ENCODE data around the gene GALNT9. TPM values are rescaled to one million over a fixed set of nuclear protein-coding genes. Genes with fewer than 3 reads are reported as not detected.

GALNT9 gene
- polyA plus RNA-seq, 1 donor from 2014 or later: 13.5 TPM

- H3K4me3 ChIP-seq (ENCODE audit: low read length): no peak overlapping the region
- no peak overlapping the region for H3K4me2 ChIP-seq (ENCODE audit: low read length)
- H3K9ac ChIP-seq (ENCODE audit: low read length): no peak overlapping the region
- H3F3A ChIP-seq (ENCODE audit: insufficient read depth, low read length, poor library complexity, severe bottlenecking): no peaks in the 10 kb centered on the region
- H3K79me2 ChIP-seq (replicated peaks; ENCODE audit: insufficient read depth, low read length): no peaks in the 10 kb centered on the region
- H3K27me3 ChIP-seq (ENCODE audit: insufficient read depth, low read depth, low read length): no peaks in the 10 kb centered on the region
- H3K9me3 ChIP-seq (ENCODE audit: low read length): no peaks in the 10 kb centered on the region
- no peaks in the 10 kb centered on the region for H4K20me1 ChIP-seq (ENCODE audit: insufficient read depth)
- H3K27ac ChIP-seq (ENCODE audit: low read length): no peak overlapping the region
- no peaks in the 10 kb centered on the region for H3K36me3 ChIP-seq (ENCODE audit: insufficient read depth, low read length)
- TF ChIP-seq EZH2 (IDR thresholded peaks at IDR 0.05; ENCODE audit: borderline replicate concordance, insufficient read depth, low read length, poor library complexity, severe bottlenecking) (no peak), RAD21 (conservative IDR thresholded peaks at IDR 0.05) (no peak), POLR2AphosphoS5 (IDR thresholded peaks at IDR 0.05) (no peak), MXI1 (conservative IDR thresholded peaks at IDR 0.05; ENCODE audit: poor library complexity, severe bottlenecking) (no peak), SMC3 (conservative IDR thresholded peaks at IDR 0.05; ENCODE audit: poor library complexity) (no peak)
- H3K9me2 ChIP-seq (ENCODE audit: insufficient read depth, low read length): no peaks in the 10 kb centered on the region
- no peak overlapping the region for H2AFZ ChIP-seq (ENCODE audit: low read depth, low read length)
Measured at GRCh38 chr12:132270969-132271754, 58.2 kb downstream of the GALNT9 start.

- H3K27ac ChIP-seq (ENCODE audit: low read length): no peak overlapping the region
- no peak overlapping the region for H3K4me2 ChIP-seq (ENCODE audit: low read length)
- TF ChIP-seq, protein P1, sequence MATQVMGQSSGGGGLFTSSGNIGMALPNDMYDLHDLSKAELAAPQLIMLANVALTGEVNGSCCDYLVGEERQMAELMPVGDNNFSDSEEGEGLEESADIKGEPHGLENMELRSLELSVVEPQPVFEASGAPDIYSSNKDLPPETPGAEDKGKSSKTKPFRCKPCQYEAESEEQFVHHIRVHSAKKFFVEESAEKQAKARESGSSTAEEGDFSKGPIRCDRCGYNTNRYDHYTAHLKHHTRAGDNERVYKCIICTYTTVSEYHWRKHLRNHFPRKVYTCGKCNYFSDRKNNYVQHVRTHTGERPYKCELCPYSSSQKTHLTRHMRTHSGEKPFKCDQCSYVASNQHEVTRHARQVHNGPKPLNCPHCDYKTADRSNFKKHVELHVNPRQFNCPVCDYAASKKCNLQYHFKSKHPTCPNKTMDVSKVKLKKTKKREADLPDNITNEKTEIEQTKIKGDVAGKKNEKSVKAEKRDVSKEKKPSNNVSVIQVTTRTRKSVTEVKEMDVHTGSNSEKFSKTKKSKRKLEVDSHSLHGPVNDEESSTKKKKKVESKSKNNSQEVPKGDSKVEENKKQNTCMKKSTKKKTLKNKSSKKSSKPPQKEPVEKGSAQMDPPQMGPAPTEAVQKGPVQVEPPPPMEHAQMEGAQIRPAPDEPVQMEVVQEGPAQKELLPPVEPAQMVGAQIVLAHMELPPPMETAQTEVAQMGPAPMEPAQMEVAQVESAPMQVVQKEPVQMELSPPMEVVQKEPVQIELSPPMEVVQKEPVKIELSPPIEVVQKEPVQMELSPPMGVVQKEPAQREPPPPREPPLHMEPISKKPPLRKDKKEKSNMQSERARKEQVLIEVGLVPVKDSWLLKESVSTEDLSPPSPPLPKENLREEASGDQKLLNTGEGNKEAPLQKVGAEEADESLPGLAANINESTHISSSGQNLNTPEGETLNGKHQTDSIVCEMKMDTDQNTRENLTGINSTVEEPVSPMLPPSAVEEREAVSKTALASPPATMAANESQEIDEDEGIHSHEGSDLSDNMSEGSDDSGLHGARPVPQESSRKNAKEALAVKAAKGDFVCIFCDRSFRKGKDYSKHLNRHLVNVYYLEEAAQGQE (IDR thresholded peaks at IDR 0.05; ENCODE audit: borderline replicate concordance): no peak
- no peak for TF ChIP-seq POLR2AphosphoS5 (IDR thresholded peaks at IDR 0.05)
- TF ChIP-seq RAD21 (conservative IDR thresholded peaks at IDR 0.05): no peak
- TF ChIP-seq EZH2 (IDR thresholded peaks at IDR 0.05; ENCODE audit: borderline replicate concordance, insufficient read depth, low read length, poor library complexity, severe bottlenecking): no peak
- no peak for TF ChIP-seq SMC3 (conservative IDR thresholded peaks at IDR 0.05; ENCODE audit: poor library complexity)
- no peak for TF ChIP-seq MXI1 (conservative IDR thresholded peaks at IDR 0.05; ENCODE audit: poor library complexity, severe bottlenecking)
- TF ChIP-seq TAF1 (IDR thresholded peaks at IDR 0.05; ENCODE audit: low read depth): no peak
- TF ChIP-seq, protein P2, sequence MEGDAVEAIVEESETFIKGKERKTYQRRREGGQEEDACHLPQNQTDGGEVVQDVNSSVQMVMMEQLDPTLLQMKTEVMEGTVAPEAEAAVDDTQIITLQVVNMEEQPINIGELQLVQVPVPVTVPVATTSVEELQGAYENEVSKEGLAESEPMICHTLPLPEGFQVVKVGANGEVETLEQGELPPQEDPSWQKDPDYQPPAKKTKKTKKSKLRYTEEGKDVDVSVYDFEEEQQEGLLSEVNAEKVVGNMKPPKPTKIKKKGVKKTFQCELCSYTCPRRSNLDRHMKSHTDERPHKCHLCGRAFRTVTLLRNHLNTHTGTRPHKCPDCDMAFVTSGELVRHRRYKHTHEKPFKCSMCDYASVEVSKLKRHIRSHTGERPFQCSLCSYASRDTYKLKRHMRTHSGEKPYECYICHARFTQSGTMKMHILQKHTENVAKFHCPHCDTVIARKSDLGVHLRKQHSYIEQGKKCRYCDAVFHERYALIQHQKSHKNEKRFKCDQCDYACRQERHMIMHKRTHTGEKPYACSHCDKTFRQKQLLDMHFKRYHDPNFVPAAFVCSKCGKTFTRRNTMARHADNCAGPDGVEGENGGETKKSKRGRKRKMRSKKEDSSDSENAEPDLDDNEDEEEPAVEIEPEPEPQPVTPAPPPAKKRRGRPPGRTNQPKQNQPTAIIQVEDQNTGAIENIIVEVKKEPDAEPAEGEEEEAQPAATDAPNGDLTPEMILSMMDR (IDR thresholded peaks at IDR 0.05; ENCODE audit: poor library complexity, severe bottlenecking): no peak
- no peak for TF ChIP-seq EP300 (conservative IDR thresholded peaks at IDR 0.05; ENCODE audit: poor library complexity, severe bottlenecking)
- no peak overlapping the region for H2AFZ ChIP-seq (ENCODE audit: low read depth, low read length)
- no peaks in the 10 kb centered on the region for H3K36me3 ChIP-seq (ENCODE audit: insufficient read depth, low read length)
- no peaks in the 10 kb centered on the region for H3K9me3 ChIP-seq (ENCODE audit: low read length)
- no peaks in the 10 kb centered on the region for H4K20me1 ChIP-seq (ENCODE audit: insufficient read depth)
- no peak overlapping the region for H3K4me3 ChIP-seq (ENCODE audit: low read length)
- H3K79me2 ChIP-seq (replicated peaks; ENCODE audit: insufficient read depth, low read length): no peaks in the 10 kb centered on the region
- no peaks in the 10 kb centered on the region for H3K27me3 ChIP-seq (ENCODE audit: insufficient read depth, low read depth, low read length)
- H3K9me2 ChIP-seq (ENCODE audit: insufficient read depth, low read length): no peaks in the 10 kb centered on the region
- no peak overlapping the region for H3K9ac ChIP-seq (ENCODE audit: low read length)
- no peaks in the 10 kb centered on the region for H3F3A ChIP-seq (ENCODE audit: insufficient read depth, low read length, poor library complexity, severe bottlenecking)
Measured at GRCh38 chr12:132270516-132270915, 58.9 kb downstream of the GALNT9 start.
